Common myeloid progenitor, CD34-positive (primary cell): ENCODE data around the gene DOHH.

Experiments used
- CTCF ChIA-PET: fragments of 350-600 bp; sonication (Branson Sonifier 250); formaldehyde crosslinking; loops from one replicate; lab custom pipeline; 2021; ENCODE audit warnings: antibody characterized with exemption; lab: Charles Lee
- POLR2A ChIA-PET: fragments of 350-600 bp; sonication (Branson Sonifier 250); formaldehyde crosslinking; loops from one replicate; lab custom pipeline; 2021; ENCODE audit warnings: antibody characterized with exemption; lab: Charles Lee
- DNase-seq, 3 donors: peaks; one replicate each; pipeline versions ENCODE4 v3.0.0 to v3.0.0-alpha.2; 2013
- H3K27ac ChIP-seq, 2 experiments: 1 replicate in 1 of 2; 2 replicates in 1 of 2; pipeline ENCODE4 v1.7.0; 2013; ENCODE audit warnings: inconsistent platforms in 2 of 2, low read length in 2 of 2, mild to moderate bottlenecking in 2 of 2, low read depth in 1 of 2, moderate library complexity in 1 of 2; ENCODE audit not compliant: severe bottlenecking in 2 of 2, insufficient read depth in 1 of 2, poor library complexity in 1 of 2
- H3K27me3 ChIP-seq, 5 experiments: replicated peaks in 2 of 5; 1 replicate in 3 of 5; 2 replicates in 2 of 5; pipeline versions ENCODE4 v1.6.1 to v1.7.0; 2013; ENCODE audit warnings: low read length in 4 of 5, mild to moderate bottlenecking in 2 of 5, moderate library complexity in 2 of 5, inconsistent platforms in 1 of 5; ENCODE audit not compliant: insufficient read depth in 5 of 5, control insufficient read depth in 4 of 5
- H3K36me3 ChIP-seq, 4 experiments: 1 replicate in 2 of 4; 2 replicates in 2 of 4; pipeline versions ENCODE4 v1.6.1 to v1.7.0; 2013; ENCODE audit warnings: low read length in 3 of 4, control low read depth in 1 of 4, mild to moderate bottlenecking in 1 of 4; ENCODE audit not compliant: control insufficient read depth in 4 of 4, insufficient read depth in 4 of 4
- H3K4me1 ChIP-seq, 4 experiments: 1 replicate in 3 of 4; 2 replicates in 1 of 4; pipeline versions ENCODE4 v1.6.1 to v1.7.1; 2013; ENCODE audit warnings: low read length in 3 of 4, mild to moderate bottlenecking in 3 of 4, control low read depth in 1 of 4, inconsistent platforms in 1 of 4, moderate library complexity in 1 of 4; ENCODE audit not compliant: control insufficient read depth in 4 of 4, insufficient read depth in 4 of 4; ENCODE audit errors: control extremely low read depth in 1 of 4
- H3K4me3 ChIP-seq, 7 experiments: 1 replicate in 4 of 7; 2 replicates in 3 of 7; pipeline versions ENCODE4 v1.5.1 to v1.7.0; 2013; ENCODE audit warnings: mild to moderate bottlenecking in 7 of 7, low read length in 6 of 7, moderate library complexity in 6 of 7, inconsistent platforms in 2 of 7, low read depth in 2 of 7, control low read depth in 1 of 7; ENCODE audit not compliant: insufficient read depth in 4 of 7, control insufficient read depth in 1 of 7; ENCODE audit errors: extremely low read depth in 1 of 7
- H3K9me3 ChIP-seq, 5 experiments: 1 replicate in 4 of 5; 2 replicates in 1 of 5; pipeline versions ENCODE4 v1.6.1 to v1.7.1; 2013; ENCODE audit warnings: low read length in 4 of 5, mild to moderate bottlenecking in 2 of 5, inconsistent platforms in 1 of 5, low read depth in 1 of 5, moderate library complexity in 1 of 5; ENCODE audit not compliant: control insufficient read depth in 4 of 5, insufficient read depth in 2 of 5; ENCODE audit errors: control extremely low read depth in 1 of 5
- WGBS: methylation state at CpG from one replicate; pipeline ENCODE4 v1.1.5; 2013; ENCODE audit not compliant: insufficient coverage; 5-methylcytosine and 5-hydroxymethylcytosine counted together

Gene DOHH

DNA sequence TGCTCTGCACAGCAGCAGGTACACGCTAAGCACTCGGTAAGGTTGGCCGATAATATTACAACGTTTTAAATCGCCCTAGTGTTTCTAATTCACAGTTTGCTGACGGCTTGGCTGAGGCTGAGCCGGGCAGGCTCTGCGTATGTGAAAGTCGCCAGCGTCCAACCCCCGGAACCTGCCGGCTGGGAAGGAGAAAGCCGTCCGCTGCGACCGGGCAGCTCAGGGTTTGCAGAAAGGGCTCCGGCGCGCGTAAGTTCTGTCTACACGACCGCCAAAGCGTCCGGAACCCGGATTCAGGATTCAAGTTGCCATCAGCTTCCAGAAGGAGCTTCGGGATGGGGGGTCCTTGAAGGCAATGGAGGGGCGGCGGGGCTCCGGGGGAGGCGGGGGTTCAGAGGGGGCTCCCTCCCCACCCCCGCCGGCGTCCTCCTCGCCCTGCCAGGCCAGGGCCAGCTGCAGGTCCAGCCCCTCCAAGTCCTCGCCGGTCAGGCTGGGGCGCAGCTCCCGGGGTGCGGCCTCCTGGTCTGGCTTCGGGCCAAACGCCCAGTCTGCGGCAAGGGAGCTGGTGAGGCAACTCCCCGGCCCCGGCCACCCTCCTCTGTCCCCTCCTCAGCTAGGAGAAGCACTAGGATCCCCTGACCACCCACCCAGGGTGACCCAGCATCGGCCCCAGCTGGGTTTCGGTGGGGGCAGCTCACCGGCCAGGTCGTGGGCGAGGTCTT, 17.8 kb downstream of the DOHH start:
- Histone ChIP-seq H3K27me3 (no peaks in the 10 kb centered on the region), H3K9me3 (no peaks in the 10 kb centered on the region), H3K36me3 (peaks cover 0 to 6% (median 0%) of the 10 kb centered on the region in 4 experiments), H3K4me1 (peaks cover 0 to 21% (median 17%) of the 10 kb centered on the region in 4 experiments), H3K27ac (no peak overlapping the region), H3K4me3 (no peak overlapping the region)
- POLR2A ChIA-PET = interaction anchor here (0.6 kb wide), 1 partner anchor 21 kb away, joined by 3 read pairs; no protein-coding TSS in a partner anchor
- CTCF ChIA-PET = interaction anchor here (0.6 to 5.3 kb wide), 5 partner anchors 9 to 138 kb away, joined by 3 to 38 read pairs (median 3); partner anchors contain the start of gene DOHH
- no peak for DNase-seq
- WGBS = 98% methylated on average over 36 of the region's 49 CpGs

DNA sequence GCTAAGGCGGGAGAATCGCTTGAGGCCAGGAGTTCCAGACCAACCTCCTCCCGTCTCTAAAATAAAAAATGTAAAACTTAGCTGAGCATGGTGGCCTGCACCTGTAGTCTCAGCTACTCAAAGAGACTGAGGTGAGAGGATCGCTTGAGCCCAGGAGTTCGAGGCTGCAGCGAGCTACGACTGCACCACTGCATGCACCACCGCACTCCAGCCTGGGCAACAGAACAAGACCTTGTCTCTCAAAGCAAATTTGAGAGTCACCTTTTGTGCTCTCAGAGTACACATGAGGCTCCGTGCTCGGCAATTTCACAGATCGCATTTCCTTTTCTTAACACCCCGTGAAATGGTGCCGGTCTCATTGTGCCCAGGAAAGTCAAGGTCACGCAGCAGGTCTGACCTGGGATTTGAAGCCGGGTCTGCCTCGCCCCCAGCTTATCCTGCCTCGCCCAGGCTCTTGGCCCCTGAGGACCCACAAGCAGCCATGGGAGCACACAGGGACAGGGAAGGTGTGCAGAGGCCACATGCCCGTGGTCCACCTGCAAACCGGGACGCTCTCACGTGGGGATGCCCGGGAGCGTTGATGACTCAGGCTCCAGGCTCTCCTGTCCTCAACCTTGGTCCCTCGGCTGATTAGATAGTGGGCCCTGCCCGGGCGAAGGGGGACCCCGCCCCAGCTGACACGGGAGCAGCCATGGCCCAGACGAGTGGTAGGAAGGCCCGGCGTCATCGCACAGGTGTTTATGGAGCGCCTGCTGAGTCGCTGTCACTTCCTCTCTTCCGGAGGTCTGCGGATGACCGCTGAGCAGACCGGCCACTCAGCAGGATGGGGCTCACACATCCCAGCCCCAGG, 19.0 kb downstream of the DOHH start:
- Histone ChIP-seq H3K4me3 (no peak overlapping the region), H3K4me1 (peaks cover 0 to 28% (median 21%) of the 10 kb centered on the region in 4 experiments), H3K9me3 (no peaks in the 10 kb centered on the region), H3K36me3 (peaks cover 0 to 5% (median under 1%) of the 10 kb centered on the region in 4 experiments), H3K27ac (no peak overlapping the region), H3K27me3 (no peaks in the 10 kb centered on the region)
- WGBS = 92% methylated on average over 38 of the region's 38 CpGs
- DNase-seq = no peak
- ChIA-PET CTCF (interaction anchor here (0.5 to 5.0 kb wide), 3 partner anchors 9 to 15 kb away, joined by 3 to 33 read pairs (median 3); no protein-coding TSS in a partner anchor), POLR2A (interaction anchor here (0.7 kb wide), 1 partner anchor 26 kb away, joined by 3 read pairs; no protein-coding TSS in a partner anchor)

- Histone ChIP-seq H3K27ac (no peak within 1 kb of the TSS), H3K4me3 (peak within 1 kb of the TSS in 6 of 7 experiments; percentile 40 to 80 (median 59)), H3K4me1 (peaks cover 0 to 28% (median 21%) of the 10 kb centered on the region in 4 experiments), H3K9me3 (no peaks in the 10 kb centered on the region), H3K27me3 (no peaks in the 10 kb centered on the region), H3K36me3 (peaks cover 0 to 14% (median 6%) of the 10 kb centered on the region in 4 experiments)
- 74% methylated on average over 20 of the region's 27 CpGs for WGBS
- CTCF ChIA-PET = interaction anchor here (1.2 to 5.0 kb wide), 3 partner anchors 8 to 20 kb away, joined by 3 to 33 read pairs (median 13); partner anchors contain the start of gene DOHH
- DNase-seq = peak in 1 of 3 donors; percentile 35
- POLR2A ChIA-PET = no interaction called here
Observed at GRCh38 chr19:3480383-3481091, 19.9 kb downstream of the DOHH start, which contains the start of gene SMIM24. TSS of gene SMIM24 (minus strand) at chr19:3480525. CDS start at chr19:3480463, 62 bp downstream.

DNA sequence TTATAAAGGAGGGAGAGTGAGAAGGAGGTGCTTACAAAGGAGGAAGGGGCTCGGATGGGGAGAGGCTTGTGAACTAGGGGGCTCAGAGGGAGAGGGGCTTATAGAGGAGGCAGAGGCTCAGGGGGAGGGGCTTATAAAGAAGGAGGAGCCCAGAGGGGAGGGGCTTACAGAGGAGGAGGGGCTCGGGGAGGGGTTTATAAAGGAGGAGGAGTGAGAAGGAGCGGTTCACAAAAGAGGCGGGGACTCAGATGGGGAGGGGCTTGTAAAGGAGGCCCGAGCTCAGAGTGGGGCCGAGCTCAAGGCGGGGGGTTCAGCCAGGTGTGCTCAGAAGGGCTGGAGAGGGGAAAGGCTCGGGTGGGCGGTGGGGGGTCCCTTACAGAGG, 20.6 kb downstream of the DOHH start:
- H3K4me1 ChIP-seq = peaks cover 0 to 28% (median 21%) of the 10 kb centered on the region in 4 experiments
- H3K27me3 ChIP-seq = no peaks in the 10 kb centered on the region
- no peak for DNase-seq
- 45% methylated on average over 4 of the region's 9 CpGs for WGBS
- peaks cover 0 to 20% (median 12%) of the 10 kb centered on the region in 4 experiments for H3K36me3 ChIP-seq
- peak overlapping the region in 3 of 7 experiments; percentile 30 to 80 (median 69) for H3K4me3 ChIP-seq
- H3K9me3 ChIP-seq = no peaks in the 10 kb centered on the region
- no peak overlapping the region for H3K27ac ChIP-seq
- POLR2A ChIA-PET = interaction anchor here (0.6 to 1.3 kb wide), 5 partner anchors 18 to 868 kb away, joined by 3 to 6 read pairs (median 5); partner anchors contain the start of gene DOHH
- CTCF ChIA-PET = interaction anchor here (0.6 to 2.0 kb wide), 8 partner anchors 9 to 223 kb away, joined by 3 to 13 read pairs (median 4); partner anchors contain the start of gene DOHH

GRCh38 chr19:3479177-3479833, 21.2 kb downstream of the DOHH start:
- Histone ChIP-seq H3K4me1 (peaks cover 0 to 28% (median 21%) of the 10 kb centered on the region in 4 experiments), H3K36me3 (peaks cover 4 to 25% (median 16%) of the 10 kb centered on the region in 4 experiments), H3K4me3 (peak overlapping the region in 6 of 7 experiments; percentile 45 to 80 (median 68)), H3K27me3 (no peaks in the 10 kb centered on the region), H3K9me3 (no peaks in the 10 kb centered on the region), H3K27ac (peak overlapping the region in 1 of 2 experiments; percentile 73)
- ChIA-PET CTCF (interaction anchor here (0.5 to 2.0 kb wide), 11 partner anchors 8 to 504 kb away, joined by 3 to 13 read pairs (median 3); partner anchors contain the start of gene DOHH), POLR2A (interaction anchor here (0.6 to 1.3 kb wide), 7 partner anchors 18 to 868 kb away, joined by 3 to 6 read pairs (median 4); partner anchors contain the start of gene DOHH)
- peak; percentile 96 to 98 (median 96) for DNase-seq
- WGBS = 7% methylated on average over 5 of the region's 7 CpGs
